Testis (tissue), 2 donors: Measurements from ENCODE around the gene CA7.

Experiments used
- CTCF ChIP-seq, 3 experiments: fragments of 450-650 bp in 2 of 3; fragments of 200-600 bp in 1 of 3; sonication (generic) in 1 of 3; IDR thresholded peaks; one replicate each; pipeline ENCODE4 v1.5.1; 2016 to 2019; ENCODE audit warnings: antibody characterized with exemption in 3 of 3, mild to moderate bottlenecking in 2 of 3, moderate library complexity in 1 of 3
- POLR2A ChIP-seq: fragments of 450-650 bp; IDR thresholded peaks from one replicate; pipeline ENCODE4 v1.6.1; 2017; ENCODE audit warnings: antibody characterized with exemption, mild to moderate bottlenecking, moderate library complexity

- no peak for TF ChIP-seq CTCF (IDR thresholded peaks at IDR 0.05)
- no peak for TF ChIP-seq POLR2A
These were observed 13.2 kb downstream of the CA7 start for GRCh38 chr16:66857437-66857836.
